ENCODE data around the gene C2CD4C.
"Not testable (repeated sequence)": the region's sequence is repeated elsewhere in the genome, so short reads cannot be mapped to it uniquely, and the experiment has no call there.

Gene C2CD4C

DNA sequence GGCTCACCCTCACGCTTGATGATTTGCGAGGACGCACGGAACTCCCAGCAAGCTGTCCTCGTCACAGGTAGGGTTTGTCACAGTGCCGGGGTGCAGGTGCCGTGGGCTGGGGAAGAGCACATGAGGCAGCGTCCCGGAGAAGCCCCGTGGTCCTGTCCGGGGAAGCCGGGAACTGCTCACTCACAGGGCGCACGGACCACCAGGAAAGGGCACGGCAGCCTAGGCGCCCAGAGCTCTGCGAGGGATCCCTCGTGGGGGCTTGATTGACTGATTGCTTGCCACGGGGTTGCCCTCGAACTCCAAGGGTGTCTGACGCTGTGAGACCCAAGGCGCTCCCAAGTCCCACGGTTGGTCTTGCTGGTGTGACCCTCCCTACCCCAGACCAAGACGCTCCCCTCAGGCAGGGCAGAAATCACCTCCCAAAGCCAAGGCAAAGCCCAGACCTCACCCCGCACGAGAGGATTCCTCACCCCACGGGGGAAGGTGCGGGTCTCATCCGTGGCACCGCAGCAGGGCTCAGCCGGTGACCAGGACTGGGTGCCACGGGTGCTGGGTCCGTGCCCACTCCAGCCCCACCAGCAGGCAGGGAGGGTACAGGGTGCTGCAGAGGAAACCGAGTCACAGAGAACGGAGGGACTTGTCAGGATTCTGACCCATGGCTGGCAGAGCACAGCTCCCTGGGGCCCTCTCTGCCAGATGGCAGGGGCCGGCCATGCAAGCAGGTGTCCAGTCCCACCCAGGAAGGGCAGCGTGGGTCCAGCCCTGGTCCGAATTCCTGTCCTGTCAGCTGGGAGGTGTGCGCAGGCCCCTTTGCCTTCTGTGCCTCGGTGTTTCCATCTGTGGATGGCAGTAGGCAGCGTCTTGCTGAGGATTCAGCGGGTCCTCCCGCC, 7.7 kb downstream of the C2CD4C start:
- Histone ChIP-seq H3K36me3 (no peaks in the 10 kb centered on the region), H3K4me2 (no peak overlapping the region), H3K9ac (no peak overlapping the region), H3K27me3 (no peaks in the 10 kb centered on the region), H3K4me3 (no peak overlapping the region), H3K9me3 (peaks cover 28% of the 10 kb centered on the region), H3K27ac (no peak overlapping the region), H4K20me1 (no peaks in the 10 kb centered on the region), H3K4me1 (peaks cover 13% of the 10 kb centered on the region)
- no peak for TF ChIP-seq Cebpa-rat (IDR thresholded peaks at IDR 0.05)

DNA sequence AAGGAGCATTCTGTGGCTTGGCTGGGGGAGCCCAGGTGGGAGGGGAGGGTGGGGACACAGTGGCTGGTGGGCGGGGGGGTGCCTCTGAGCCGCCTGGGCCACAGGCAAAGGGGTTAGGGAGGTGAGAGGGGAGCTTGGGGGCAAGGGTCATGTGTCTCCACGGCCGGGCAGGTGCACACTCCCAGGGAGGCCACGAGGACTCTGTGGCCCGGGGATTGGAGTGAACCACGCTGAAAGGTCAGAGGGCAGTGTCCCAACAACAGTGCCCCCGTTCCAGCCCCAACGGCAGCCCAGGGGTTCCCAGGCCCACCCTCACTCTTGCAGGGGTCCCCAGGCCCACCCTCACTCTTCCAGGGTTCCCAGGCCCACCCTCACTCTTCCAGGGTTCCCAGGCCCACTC, 9.6 kb downstream of the C2CD4C start:
- Histone ChIP-seq H3K9me3 (peaks cover 46% of the 10 kb centered on the region), H3K9ac (no peak overlapping the region)

DNA sequence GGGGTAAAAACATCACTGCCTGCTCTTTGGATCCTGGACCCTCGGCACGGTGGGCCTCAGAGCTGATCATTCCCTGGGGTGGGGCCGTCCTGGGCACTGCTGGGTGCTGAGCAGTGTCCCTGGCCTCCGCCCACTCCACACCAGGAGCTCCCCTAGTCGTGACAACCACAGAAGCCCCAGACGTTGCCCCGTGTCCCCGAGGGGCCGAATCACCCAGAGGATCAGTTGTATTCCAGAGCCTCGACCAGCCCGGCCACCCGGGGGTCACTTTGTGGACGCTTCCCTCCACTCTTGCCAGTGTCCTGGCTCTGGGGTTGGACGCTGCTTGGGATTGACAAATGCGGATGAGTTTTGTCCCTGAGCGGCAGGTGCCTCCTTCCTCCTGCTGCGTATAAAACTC, 10.2 kb downstream of the C2CD4C start:
- H3K9ac ChIP-seq: no peak overlapping the region
- no peak overlapping the region for H3K4me3 ChIP-seq
- no peak overlapping the region for H3K27ac ChIP-seq
- no peaks in the 10 kb centered on the region for H4K20me1 ChIP-seq
- H3K36me3 ChIP-seq: no peaks in the 10 kb centered on the region
- H3K4me2 ChIP-seq: no peak overlapping the region
- no peaks in the 10 kb centered on the region for H3K4me1 ChIP-seq
- peaks cover 52% of the 10 kb centered on the region for H3K9me3 ChIP-seq
- H3K27me3 ChIP-seq: no peaks in the 10 kb centered on the region
- no peak for TF ChIP-seq Cebpa-rat (IDR thresholded peaks at IDR 0.05)

More for the DNA sequence above, 9.6 kb downstream of the C2CD4C start:
- H3K4me1 ChIP-seq: no peaks in the 10 kb centered on the region
- H3K4me2 ChIP-seq: no peak overlapping the region
- H4K20me1 ChIP-seq: no peaks in the 10 kb centered on the region
- H3K27ac ChIP-seq: no peak overlapping the region
- no peaks in the 10 kb centered on the region for H3K27me3 ChIP-seq
- no peaks in the 10 kb centered on the region for H3K36me3 ChIP-seq
- TF ChIP-seq Cebpa-rat (IDR thresholded peaks at IDR 0.05): no peak
- H3K4me3 ChIP-seq: no peak overlapping the region

DNA sequence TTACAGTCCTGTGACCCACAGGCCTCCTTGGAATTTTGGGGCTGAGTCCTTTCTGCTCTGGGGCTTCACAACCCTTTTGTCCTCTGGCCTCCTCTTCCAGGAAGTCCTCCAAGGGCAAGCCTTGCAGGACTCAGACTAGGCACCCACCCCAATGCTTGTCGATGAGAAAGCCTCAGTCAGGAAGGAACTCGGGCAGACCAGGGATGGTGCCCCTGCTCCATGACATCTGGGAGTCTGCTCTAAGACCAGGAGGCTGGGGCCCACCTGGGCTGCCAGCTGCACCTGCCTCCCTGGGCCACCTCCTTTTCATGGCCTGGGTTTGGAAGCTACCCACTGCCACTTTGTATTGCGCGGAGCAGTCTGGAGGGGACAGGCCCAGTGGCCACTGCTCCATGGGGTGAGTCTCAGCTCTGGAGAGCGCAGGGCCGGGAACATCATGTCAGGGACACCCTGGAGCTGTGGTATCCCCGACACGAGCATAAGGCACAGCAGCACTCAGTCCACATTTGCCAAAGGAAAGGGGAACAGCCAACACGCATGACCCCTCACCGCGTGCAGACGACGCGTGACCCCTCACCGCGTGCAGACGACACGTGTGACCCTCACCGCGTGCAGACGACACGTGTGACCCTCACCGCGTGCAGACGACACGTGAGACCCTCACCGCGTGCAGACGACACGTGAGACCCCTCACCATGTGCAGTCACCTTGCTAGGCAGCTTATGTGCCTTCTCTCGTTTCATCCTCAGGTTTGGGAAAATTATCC, 10.8 kb downstream of the C2CD4C start:
- H3K4me2 ChIP-seq: no peak overlapping the region
- H3K27me3 ChIP-seq: no peaks in the 10 kb centered on the region
- H3K4me3 ChIP-seq: no peak overlapping the region
- H3K9ac ChIP-seq: no peak overlapping the region
- H3K4me1 ChIP-seq: no peaks in the 10 kb centered on the region
- H4K20me1 ChIP-seq: no peaks in the 10 kb centered on the region
- H3K36me3 ChIP-seq: no peaks in the 10 kb centered on the region
- no peak for TF ChIP-seq Cebpa-rat (IDR thresholded peaks at IDR 0.05)
- H3K9me3 ChIP-seq: peaks cover 58% of the 10 kb centered on the region
- no peak overlapping the region for H3K27ac ChIP-seq

DNA sequence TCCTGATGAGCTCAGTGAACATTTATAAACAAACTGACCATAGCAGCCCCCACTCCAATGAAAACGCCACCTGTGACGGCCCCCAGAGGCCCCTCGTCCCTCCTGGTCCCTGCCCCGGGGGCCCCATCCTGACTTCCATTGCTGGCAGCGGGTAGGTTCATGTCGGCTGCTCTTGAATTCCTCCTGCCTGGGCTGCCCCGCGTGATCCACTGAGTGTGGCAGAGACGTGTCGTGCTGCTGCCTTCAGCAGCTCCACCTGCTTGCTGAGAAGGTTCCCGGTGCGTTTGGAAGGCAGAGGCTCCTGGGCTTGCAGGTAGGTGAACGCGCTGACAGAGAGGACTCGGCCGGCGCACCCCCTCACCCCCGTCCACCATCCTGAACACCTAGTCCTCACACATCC, 11.6 kb downstream of the C2CD4C start:
- Histone ChIP-seq H3K4me1 (no peaks in the 10 kb centered on the region), H4K20me1 (no peaks in the 10 kb centered on the region), H3K9me3 (peaks cover 66% of the 10 kb centered on the region), H3K36me3 (no peaks in the 10 kb centered on the region), H3K27me3 (no peaks in the 10 kb centered on the region), H3K9ac (no peak overlapping the region), H3K4me3 (no peak overlapping the region), H3K4me2 (no peak overlapping the region), H3K27ac (no peak overlapping the region)
- no peak for TF ChIP-seq Cebpa-rat (IDR thresholded peaks at IDR 0.05)

DNA sequence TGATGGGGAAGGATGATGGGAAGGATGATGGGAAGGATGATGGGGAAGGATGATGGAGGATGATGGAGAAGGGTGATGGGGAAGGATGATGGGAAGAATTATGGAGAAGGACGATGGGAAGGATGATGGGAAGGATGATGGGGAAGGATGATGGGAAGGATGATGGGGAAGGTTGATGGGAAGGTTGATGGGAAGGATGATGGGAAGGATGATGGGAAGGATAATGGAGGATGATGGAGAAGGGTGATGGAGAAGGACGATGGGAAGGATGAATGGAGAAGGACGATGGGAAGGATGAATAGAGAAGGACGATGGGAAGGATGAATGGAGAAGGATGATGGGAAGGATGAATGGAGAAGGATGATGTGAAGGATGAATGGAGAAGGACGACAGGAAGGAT, 13.5 kb downstream of the C2CD4C start:
- Histone ChIP-seq H3K36me3 (no peaks in the 10 kb centered on the region), H3K4me2 (no peak overlapping the region), H3K4me1 (no peaks in the 10 kb centered on the region), H3K9me3 (peaks cover 83% of the 10 kb centered on the region), H3K27ac (no peak overlapping the region), H4K20me1 (no peaks in the 10 kb centered on the region), H3K27me3 (no peaks in the 10 kb centered on the region), H3K4me3 (no peak overlapping the region), H3K9ac (no peak overlapping the region)
- no peak for TF ChIP-seq Cebpa-rat (IDR thresholded peaks at IDR 0.05)

DNA sequence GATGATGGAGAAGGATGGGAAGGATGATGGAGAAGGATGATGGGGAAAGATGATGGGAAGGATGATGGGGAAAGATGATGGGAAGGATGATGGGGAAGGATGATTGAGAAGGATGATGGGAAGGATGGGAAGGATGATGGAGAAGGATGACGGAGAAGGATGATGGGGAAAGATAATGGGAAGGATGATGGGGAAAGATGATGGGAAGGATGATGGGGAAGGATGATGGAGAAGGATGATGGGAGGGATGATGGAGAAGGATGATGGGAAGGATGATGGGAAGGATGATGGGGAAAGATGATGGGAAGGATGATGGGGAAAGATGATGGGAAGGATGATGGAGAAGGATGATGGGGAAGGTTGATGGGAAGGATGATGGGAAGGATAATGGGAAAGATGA, 14.1 kb downstream of the C2CD4C start:
- H3K4me1 ChIP-seq, H3K4me2 ChIP-seq, H4K20me1 ChIP-seq, H3K9ac ChIP-seq, H3K27ac ChIP-seq, H3K36me3 ChIP-seq, H3K27me3 ChIP-seq, H3K4me3 ChIP-seq: not testable (repeated sequence)
- peaks cover 89% of the 10 kb centered on the region for H3K9me3 ChIP-seq

DNA sequence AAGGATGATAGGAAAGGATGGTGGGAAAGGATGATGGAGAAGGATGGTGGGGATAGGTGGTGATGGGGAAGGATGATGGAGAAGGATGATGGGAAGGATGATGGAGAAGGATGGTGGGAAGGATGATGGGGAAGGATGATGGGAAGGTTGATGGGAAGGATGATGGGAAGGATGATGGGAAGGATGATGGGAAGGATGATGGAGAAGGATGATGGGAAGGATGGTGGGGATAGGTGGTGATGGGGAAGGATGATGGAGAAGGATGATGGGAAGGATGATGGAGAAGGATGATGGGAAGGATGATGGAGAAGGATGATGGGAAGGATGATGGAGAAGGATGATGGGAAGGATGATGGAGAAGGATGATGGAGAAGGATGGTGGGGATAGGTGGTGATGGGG, 15.4 kb downstream of the C2CD4C start:
- peaks cover 97% of the 10 kb centered on the region for H3K9me3 ChIP-seq

DNA sequence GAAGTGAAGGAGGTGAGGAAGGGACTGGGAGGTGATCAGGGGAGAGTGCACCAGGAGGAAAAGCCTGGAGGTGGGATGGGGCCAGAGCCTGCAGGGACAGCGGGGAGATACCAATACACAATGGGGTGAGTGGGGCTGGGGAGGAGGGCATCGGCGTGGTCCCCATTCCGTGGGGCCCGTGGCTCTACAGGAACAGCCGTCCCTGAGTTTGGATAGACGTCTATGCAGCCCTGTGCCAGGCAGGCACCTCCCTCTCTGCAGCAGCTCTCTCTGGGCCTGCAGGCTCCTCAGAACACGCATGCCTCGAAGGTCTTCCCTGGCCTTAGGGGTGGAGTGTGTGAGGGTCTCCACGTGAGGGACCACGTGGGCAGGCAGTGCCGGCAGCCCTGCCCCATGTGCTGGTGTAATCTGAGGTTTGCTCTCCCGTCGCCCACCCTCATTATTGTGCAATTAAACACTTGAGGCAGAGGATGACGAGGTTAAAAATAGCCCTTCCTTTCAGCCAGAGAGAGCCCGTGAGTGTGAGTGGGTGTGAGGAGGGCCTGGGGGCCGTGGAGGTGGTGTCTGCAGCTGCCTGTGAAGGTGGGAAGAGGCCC, 16.5 kb downstream of the C2CD4C start:
- H3K4me3 ChIP-seq: no peak overlapping the region
- no peaks in the 10 kb centered on the region for H3K27me3 ChIP-seq

More for the DNA sequence above, 15.4 kb downstream of the C2CD4C start:
- H3K27ac ChIP-seq, H4K20me1 ChIP-seq, H3K4me3 ChIP-seq, H3K4me1 ChIP-seq, H3K4me2 ChIP-seq, H3K36me3 ChIP-seq, H3K9ac ChIP-seq, H3K27me3 ChIP-seq: not testable (repeated sequence)

More for the DNA sequence above, 16.5 kb downstream of the C2CD4C start:
- Histone ChIP-seq H3K27ac (no peak overlapping the region), H3K4me2 (no peak overlapping the region), H3K4me1 (no peaks in the 10 kb centered on the region), H3K9ac (no peak overlapping the region), H3K36me3 (no peaks in the 10 kb centered on the region), H3K9me3 (peaks cover 97% of the 10 kb centered on the region), H4K20me1 (no peaks in the 10 kb centered on the region)
- TF ChIP-seq Cebpa-rat (IDR thresholded peaks at IDR 0.05): 0 out of 2 replicates have a peak, but pooled peaks have one; percentile 40

Data from BLaER1 (cell line).